ENCODE measurements around the gene NCCRP1.

NCCRP1 gene

GRCh38 chr19:39181500-39182173 is 15.1 kb upstream of the NCCRP1 start:
- DNase-seq: no peak

GRCh38 chr19:39182174-39182505 is 14.6 kb upstream of the NCCRP1 start:
- DNase-seq: no peak

GRCh38 chr19:39183104-39183503 is 13.7 kb upstream of the NCCRP1 start:
- DNase-seq: no peak

GRCh38 chr19:39186391-39186790 is 10.4 kb upstream of the NCCRP1 start:
- DNase-seq: no peak

GRCh38 chr19:39187552-39187943 is 9.2 kb upstream of the NCCRP1 start:
- no peak for DNase-seq

- no peak for DNase-seq
Measured at GRCh38 chr19:39188960-39189359, 7.8 kb upstream of the NCCRP1 start.

GRCh38 chr19:39190768-39191167 is 6.0 kb upstream of the NCCRP1 start:
- DNase-seq: no peak

- DNase-seq: no peak
Measured at GRCh38 chr19:39192846-39193245, 3.9 kb upstream of the NCCRP1 start.

- no peak for DNase-seq
Measured at GRCh38 chr19:39193803-39194202, 3.0 kb upstream of the NCCRP1 start.

GRCh38 chr19:39194832-39195542 is 1.8 kb upstream of the NCCRP1 start:
- no peak for DNase-seq

GRCh38 chr19:39195755-39196154 is 1.0 kb upstream of the NCCRP1 start:
- DNase-seq: no peak

GRCh38 chr19:39196320-39196719 is 444 bp upstream of the NCCRP1 start:
- no peak for DNase-seq

- DNase-seq: no peak
Measured at GRCh38 chr19:39197808-39198207, 1.0 kb downstream of the NCCRP1 start.

GRCh38 chr19:39199025-39199424 is 2.3 kb downstream of the NCCRP1 start:
- no peak for DNase-seq

GRCh38 chr19:39200066-39200802 is 3.5 kb downstream of the NCCRP1 start:
- no peak for DNase-seq

- no peak for DNase-seq
Measured at GRCh38 chr19:39200803-39201115, 4.0 kb downstream of the NCCRP1 start.

- DNase-seq: no peak
Measured at GRCh38 chr19:39202998-39203355, 6.2 kb downstream of the NCCRP1 start.

- DNase-seq: no peak
Measured at GRCh38 chr19:39203372-39204341, 6.9 kb downstream of the NCCRP1 start, which contains the start of gene SYCN. TSS of gene SYCN (minus strand) at chr19:39204263. CDS start at chr19:39204254, 9 bp downstream.

GRCh38 chr19:39205449-39205764 is 8.6 kb downstream of the NCCRP1 start:
- DNase-seq: no peak

- DNase-seq: no peak
Measured at GRCh38 chr19:39206122-39206521, 9.4 kb downstream of the NCCRP1 start.

GRCh38 chr19:39207293-39207836 is 10.6 kb downstream of the NCCRP1 start:
- no peak for DNase-seq

GRCh38 chr19:39208175-39208795 is 11.5 kb downstream of the NCCRP1 start:
- no peak for DNase-seq

All from cortex of kidney (tissue), 1 donor.